H9 (cell line): ENCODE data around the gene RSPH9. TPM values are rescaled to one million over a fixed set of nuclear protein-coding genes. Genes with fewer than 3 reads are reported as not detected.

Experiments used
- DNase-seq: peaks from one replicate; pipeline ENCODE4 v3.0.0-alpha.2; 2017
- H2AFZ ChIP-seq: one replicate; pipeline ENCODE4 v1.6.1; 2013; ENCODE audit warnings: mild to moderate bottlenecking, low read length, control low read depth, moderate library complexity
- H2AK5ac ChIP-seq: 2 replicates; pipeline ENCODE4 v1.6.1; 2013; ENCODE audit warnings: low read length, control low read depth, mixed read lengths; ENCODE audit not compliant: insufficient read length
- H2BK120ac ChIP-seq: one replicate; pipeline ENCODE4 v1.6.1; 2013; ENCODE audit warnings: low read depth, mild to moderate bottlenecking, low read length, control low read depth, inconsistent platforms; ENCODE audit not compliant: poor library complexity, severe bottlenecking
- H2BK12ac ChIP-seq: 2 replicates; pipeline ENCODE4 v1.6.1; 2013; ENCODE audit warnings: low read length, control low read depth, mixed read lengths, low read depth; ENCODE audit not compliant: insufficient read length
- H2BK15ac ChIP-seq: 2 replicates; pipeline ENCODE4 v1.6.1; 2013; ENCODE audit warnings: low read depth, low read length, control low read depth
- H2BK20ac ChIP-seq: one replicate; pipeline ENCODE4 v1.6.1; 2013; ENCODE audit warnings: low read depth, mild to moderate bottlenecking, low read length, control low read depth, inconsistent platforms; ENCODE audit not compliant: poor library complexity, severe bottlenecking
- H2BK5ac ChIP-seq: 2 replicates; pipeline ENCODE4 v1.6.1; 2013; ENCODE audit warnings: low read length, control low read depth, mixed read lengths; ENCODE audit not compliant: insufficient read length
- H3K14ac ChIP-seq: 2 replicates; pipeline ENCODE4 v1.6.1; 2013; ENCODE audit warnings: low read length, control low read depth; ENCODE audit not compliant: insufficient read depth
- H3K18ac ChIP-seq: 2 replicates; pipeline ENCODE4 v1.6.1; 2013; ENCODE audit warnings: low read depth, mild to moderate bottlenecking, mixed read lengths, low read length, control low read depth; ENCODE audit not compliant: insufficient read length
- H3K23ac ChIP-seq: 2 replicates; pipeline ENCODE4 v1.6.1; 2013; ENCODE audit warnings: low read length, control low read depth, mixed read lengths, low read depth; ENCODE audit not compliant: insufficient read length
- H3K23me2 ChIP-seq: 2 replicates; pipeline ENCODE4 v1.6.1; 2013; ENCODE audit warnings: low read depth, mild to moderate bottlenecking, mixed read lengths, low read length, control low read depth; ENCODE audit not compliant: insufficient read length, poor library complexity, severe bottlenecking
- H3K27ac ChIP-seq: 2 replicates; pipeline ENCODE4 v1.5.1; 2013; ENCODE audit warnings: low read length, control low read depth, mixed read lengths, low read depth; ENCODE audit not compliant: insufficient read length
- H3K27me3 ChIP-seq: 2 replicates; pipeline ENCODE4 v1.6.1; 2013; ENCODE audit warnings: low read length, control low read depth, inconsistent platforms; ENCODE audit not compliant: insufficient read depth
- H3K4ac ChIP-seq: 2 replicates; pipeline ENCODE4 v1.6.1; 2013; ENCODE audit warnings: low read depth, mild to moderate bottlenecking, control low read depth, inconsistent platforms, low read length, moderate library complexity
- H3K4me1 ChIP-seq: 2 replicates; pipeline ENCODE4 v1.6.1; 2013; ENCODE audit warnings: low read length, control low read depth, inconsistent platforms; ENCODE audit not compliant: insufficient read depth
- H3K4me2 ChIP-seq: 2 replicates; pipeline ENCODE4 v1.6.1; 2013; ENCODE audit warnings: low read length, control low read depth, mixed read lengths; ENCODE audit not compliant: insufficient read length, insufficient read depth
- H3K56ac ChIP-seq: 2 replicates; pipeline ENCODE4 v1.6.1; 2013; ENCODE audit warnings: low read depth, mild to moderate bottlenecking, mixed read lengths, low read length, control low read depth; ENCODE audit not compliant: insufficient read length
- H3K79me1 ChIP-seq: 2 replicates; pipeline ENCODE4 v1.6.1; 2013; ENCODE audit warnings: low read depth, mild to moderate bottlenecking, moderate library complexity, low read length, control low read depth, inconsistent platforms; ENCODE audit not compliant: insufficient read depth, poor library complexity, severe bottlenecking
- H3K79me2 ChIP-seq: 2 replicates; pipeline ENCODE4 v1.6.1; 2013; ENCODE audit warnings: low read length, control low read depth, inconsistent platforms; ENCODE audit not compliant: insufficient read depth
- H3K9ac ChIP-seq: 2 replicates; pipeline ENCODE4 v1.6.1; 2013; ENCODE audit warnings: low read length, control low read depth, mixed read lengths; ENCODE audit not compliant: insufficient read length; ENCODE audit errors: extremely low read depth
- H3K9me3 ChIP-seq: one replicate; pipeline ENCODE4 v1.6.1; 2013; ENCODE audit warnings: low read depth, low read length, inconsistent platforms; ENCODE audit not compliant: control insufficient read depth
- H3T11ph ChIP-seq: one replicate; pipeline ENCODE4 v1.6.1; 2013; ENCODE audit warnings: mild to moderate bottlenecking, low read length, control low read depth, inconsistent platforms
- H4K20me1 ChIP-seq: one replicate; pipeline ENCODE4 v1.6.1; 2013; ENCODE audit not compliant: control insufficient read depth, insufficient read length, insufficient read depth
- H4K5ac ChIP-seq: 2 replicates; pipeline ENCODE4 v1.6.1; 2013; ENCODE audit warnings: low read depth, mild to moderate bottlenecking, mixed read lengths, low read length, control low read depth; ENCODE audit not compliant: insufficient read length
- H4K8ac ChIP-seq: replicated peaks from 2 replicates; pipeline ENCODE4 v1.6.1; 2013; ENCODE audit warnings: low read length, control low read depth, mixed read lengths, low read depth; ENCODE audit not compliant: insufficient read length
- H4K91ac ChIP-seq: 2 replicates; pipeline ENCODE4 v1.6.1; 2013; ENCODE audit warnings: low read depth, mild to moderate bottlenecking, moderate library complexity, mixed read lengths, low read length, control low read depth; ENCODE audit not compliant: insufficient read length
- H3K27ac Mint-ChIP-seq, 3 experiments: 2 replicates in 2 of 3; 3 replicates in 1 of 3; pipeline ENCODE4 v1.8.0; 2020 to 2021; ENCODE audit warnings: mixed read lengths in 3 of 3, mild to moderate bottlenecking in 1 of 3, moderate library complexity in 1 of 3
- H3K27me3 Mint-ChIP-seq: 2 replicates; pipeline ENCODE4 v1.8.0; 2021; ENCODE audit warnings: low read depth, mild to moderate bottlenecking, moderate library complexity, mixed read lengths
- H3K36me3 Mint-ChIP-seq, 3 experiments: 2 replicates in 2 of 3; 3 replicates in 1 of 3; pipeline ENCODE4 v1.8.0; 2020 to 2021; ENCODE audit warnings: low read depth in 3 of 3, mixed read lengths in 3 of 3; ENCODE audit not compliant: insufficient read depth in 1 of 3
- H3K4me1 Mint-ChIP-seq, 2 experiments: 2 replicates each; pipeline ENCODE4 v1.8.0; 2020; ENCODE audit warnings: mixed read lengths in 2 of 2
- H3K4me3 Mint-ChIP-seq, 2 experiments: 2 replicates in 1 of 2; 3 replicates in 1 of 2; pipeline ENCODE4 v1.8.0; 2020 to 2021; ENCODE audit warnings: mild to moderate bottlenecking in 2 of 2, mixed read lengths in 2 of 2, moderate library complexity in 1 of 2
- H3K9me3 Mint-ChIP-seq, 2 experiments: 2 replicates in 1 of 2; 3 replicates in 1 of 2; pipeline ENCODE4 v1.8.0; 2020; ENCODE audit warnings: mild to moderate bottlenecking in 2 of 2, mixed read lengths in 2 of 2, moderate library complexity in 1 of 2
- WGBS: extraction: QIAGEN DNeasy Blood & Tissue Kit; methylation state at CpG from one replicate; pipeline ENCODE4 v1.1.7; 2013; ENCODE audit warnings: missing lambda C conversion rate, low lambda C conversion rate, mixed read lengths; ENCODE audit not compliant: insufficient read length; ENCODE audit errors: extremely low coverage; 5-methylcytosine and 5-hydroxymethylcytosine counted together
- total RNA-seq: library from RNA; stranded (reverse); gene quantifications from 2 replicates; pipeline ENCODE4 v1.2.1, GENCODE V29; 2021
- TF ChIP-seq, protein P1 (sequence below): fragments of 200-600 bp; sonication (generic); conservative IDR thresholded peaks from 3 replicates; pipeline ENCODE4 v1.8.0; 2021; ENCODE audit warnings: antibody characterized with exemption, mild to moderate bottlenecking

RSPH9 gene
- total RNA-seq, 1 experiment from 2014 or later, result 0.39 TPM

DNA sequence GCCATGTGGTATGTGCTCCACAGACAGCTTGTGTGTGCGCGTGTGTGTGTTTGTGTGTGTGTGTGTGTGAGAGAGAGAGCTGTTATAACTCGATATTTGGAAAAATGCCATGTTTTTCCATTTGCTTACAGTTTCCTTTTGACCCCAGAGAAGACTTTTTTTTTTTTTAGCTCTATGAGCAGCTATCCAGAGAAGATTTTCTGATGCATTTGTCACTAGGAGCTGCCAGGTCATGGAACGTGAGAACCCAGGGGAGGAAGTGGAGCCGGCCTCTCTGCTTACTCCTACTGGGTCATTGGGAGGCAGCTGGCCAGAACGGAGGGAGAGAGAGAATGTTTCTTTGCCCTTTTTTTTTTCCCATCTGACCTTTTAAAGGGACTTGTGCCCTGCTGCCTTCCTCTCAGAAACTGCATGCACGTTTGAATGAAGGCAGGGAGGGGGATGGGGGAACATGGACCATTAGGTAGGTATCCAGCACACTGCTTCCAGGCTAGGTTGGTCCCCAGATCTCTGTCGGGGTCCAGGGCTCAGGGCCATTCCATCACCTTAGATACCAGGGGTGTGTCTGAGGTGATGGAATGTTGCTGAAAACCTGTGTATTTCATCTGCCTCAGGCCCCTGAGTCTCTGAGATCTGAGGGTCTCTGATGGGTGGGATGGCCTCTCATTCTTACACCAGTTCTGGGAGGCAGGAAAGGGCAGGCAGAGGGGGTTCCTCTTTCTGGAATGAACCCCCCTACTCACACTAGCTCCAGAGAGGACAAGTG, 53.9 kb downstream of the RSPH9 start:
- Mint-ChIP-seq H3K4me1 (peaks cover 61 to 70% of the 10 kb centered on the region in 2 experiments), H3K4me3 (peak overlapping the region in 1 of 2 experiments; percentile 60; a peak in 3 of 5 replicates), H3K27ac (peak overlapping the region in 1 of 3 experiments; percentile 94; a peak in 3 of 7 replicates), H3K9me3 (no peaks in the 10 kb centered on the region), H3K27me3 (no peaks in the 10 kb centered on the region), H3K36me3 (no peaks in the 10 kb centered on the region)
- TF ChIP-seq, protein P1, sequence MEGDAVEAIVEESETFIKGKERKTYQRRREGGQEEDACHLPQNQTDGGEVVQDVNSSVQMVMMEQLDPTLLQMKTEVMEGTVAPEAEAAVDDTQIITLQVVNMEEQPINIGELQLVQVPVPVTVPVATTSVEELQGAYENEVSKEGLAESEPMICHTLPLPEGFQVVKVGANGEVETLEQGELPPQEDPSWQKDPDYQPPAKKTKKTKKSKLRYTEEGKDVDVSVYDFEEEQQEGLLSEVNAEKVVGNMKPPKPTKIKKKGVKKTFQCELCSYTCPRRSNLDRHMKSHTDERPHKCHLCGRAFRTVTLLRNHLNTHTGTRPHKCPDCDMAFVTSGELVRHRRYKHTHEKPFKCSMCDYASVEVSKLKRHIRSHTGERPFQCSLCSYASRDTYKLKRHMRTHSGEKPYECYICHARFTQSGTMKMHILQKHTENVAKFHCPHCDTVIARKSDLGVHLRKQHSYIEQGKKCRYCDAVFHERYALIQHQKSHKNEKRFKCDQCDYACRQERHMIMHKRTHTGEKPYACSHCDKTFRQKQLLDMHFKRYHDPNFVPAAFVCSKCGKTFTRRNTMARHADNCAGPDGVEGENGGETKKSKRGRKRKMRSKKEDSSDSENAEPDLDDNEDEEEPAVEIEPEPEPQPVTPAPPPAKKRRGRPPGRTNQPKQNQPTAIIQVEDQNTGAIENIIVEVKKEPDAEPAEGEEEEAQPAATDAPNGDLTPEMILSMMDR, result no peak
- Histone ChIP-seq H4K91ac (no peak overlapping the region), H2BK120ac (no peak overlapping the region), H3K27ac (no peak overlapping the region), H2BK15ac (no peak overlapping the region), H3K79me1 (no peaks in the 10 kb centered on the region), H3K23me2 (no peaks in the 10 kb centered on the region), H2AK5ac (no peak overlapping the region), H3K18ac (peak overlapping the region; percentile 33), H3K4ac (no peak overlapping the region), H3K9me3 (no peaks in the 10 kb centered on the region), H3K56ac (no peak overlapping the region), H2BK5ac (no peak overlapping the region), H3K23ac (no peak overlapping the region), H3K14ac (no peak overlapping the region; the same call in 1 of the 2 replicates), H2AFZ (no peak overlapping the region), H3K9ac (no peak overlapping the region), H3K4me1 (peaks cover 27% of the 10 kb centered on the region; the same call in 1 of the 2 replicates), H4K20me1 (no peaks in the 10 kb centered on the region), H4K8ac (no peak overlapping the region), H3K27me3 (no peaks in the 10 kb centered on the region), H3K79me2 (no peaks in the 10 kb centered on the region), H3K4me2 (no peak overlapping the region), H2BK12ac (no peak overlapping the region), H2BK20ac (no peak overlapping the region), H4K5ac (no peak overlapping the region), H3T11ph (no peak overlapping the region)
- WGBS, result no CpG with 5 or more reads among the region's 8 CpGs
- DNase-seq, result no peak
